HG03108 (cell line): Measurements from ENCODE around the gene SF3B3.
"Not testable (repeated sequence)": the region's sequence is repeated elsewhere in the genome, so short reads cannot be mapped to it uniquely, and the experiment has no call there.

ENCODE experiments used
- ATAC-seq: cut with Tn5 transposase; IDR thresholded peaks from one replicate; pipeline ENCODE4 v1.9.1; 2021; ENCODE audit warnings: moderate library complexity; ENCODE audit not compliant: unreplicated experiment

The SF3B3 gene

GRCh38 chr16:70586731-70587130, 63.1 kb downstream of the SF3B3 start:
- ATAC-seq: no peak

GRCh38 chr16:70588565-70588964, 64.9 kb downstream of the SF3B3 start:
- no peak for ATAC-seq

GRCh38 chr16:70589416-70589815, 65.8 kb downstream of the SF3B3 start:
- not testable (repeated sequence) for ATAC-seq

- ATAC-seq: no peak
These were observed 66.4 kb downstream of the SF3B3 start for GRCh38 chr16:70589998-70590471.

- ATAC-seq: no peak
These were observed 67.3 kb downstream of the SF3B3 start for GRCh38 chr16:70590722-70591415.

- ATAC-seq: no peak
These were observed 68.0 kb downstream of the SF3B3 start for GRCh38 chr16:70591615-70592014.

- no peak for ATAC-seq
These were observed 68.5 kb downstream of the SF3B3 start for GRCh38 chr16:70592106-70592571.

GRCh38 chr16:70593544-70593943, 69.9 kb downstream of the SF3B3 start:
- ATAC-seq: no peak

GRCh38 chr16:70594569-70594968, 71.0 kb downstream of the SF3B3 start:
- no peak for ATAC-seq

GRCh38 chr16:70597135-70597835, 73.7 kb downstream of the SF3B3 start:
- no peak for ATAC-seq

GRCh38 chr16:70598937-70599503, 75.4 kb downstream of the SF3B3 start:
- no peak for ATAC-seq

GRCh38 chr16:70600730-70601129, 77.1 kb downstream of the SF3B3 start:
- no peak for ATAC-seq

- ATAC-seq: no peak
These were observed 78.3 kb downstream of the SF3B3 start for GRCh38 chr16:70601576-70602575.

- ATAC-seq: no peak
These were observed 79.2 kb downstream of the SF3B3 start for GRCh38 chr16:70602831-70603230.

GRCh38 chr16:70604407-70605282, 81.0 kb downstream of the SF3B3 start:
- ATAC-seq: no peak

- ATAC-seq: no peak
These were observed 81.7 kb downstream of the SF3B3 start for GRCh38 chr16:70605283-70605657.

- ATAC-seq: no peak
These were observed 84.9 kb downstream of the SF3B3 start for GRCh38 chr16:70608521-70608920.

- no peak for ATAC-seq
These were observed 86.9 kb downstream of the SF3B3 start for GRCh38 chr16:70610273-70611223.

GRCh38 chr16:70611224-70611598, 87.6 kb downstream of the SF3B3 start:
- ATAC-seq: no peak
